Dendritic cell treated with granulocyte-macrophage colony-stimulating factor and Interleukin-4, amounts not matched to agents 40 ng/mL and 50 ng/mL, for 4 days (primary cell): ENCODE measurements around the gene NRL.

ENCODE experiments used
- H3K27ac Mint-ChIP-seq: one replicate; pipeline ENCODE4 v1.8.0; 2022; ENCODE audit warnings: mild to moderate bottlenecking, mixed read lengths
- H3K27me3 Mint-ChIP-seq: one replicate; pipeline ENCODE4 v1.8.0; 2022; ENCODE audit warnings: mild to moderate bottlenecking, mixed read lengths
- H3K36me3 Mint-ChIP-seq: one replicate; pipeline ENCODE4 v1.8.0; 2022; ENCODE audit warnings: low read depth, mixed read lengths
- H3K4me1 Mint-ChIP-seq: one replicate; pipeline ENCODE4 v1.8.0; 2022; ENCODE audit warnings: low read depth, mixed read lengths
- H3K4me3 Mint-ChIP-seq: one replicate; pipeline ENCODE4 v1.8.0; 2022; ENCODE audit warnings: mild to moderate bottlenecking, moderate library complexity, mixed read lengths
- H3K9me3 Mint-ChIP-seq: one replicate; pipeline ENCODE4 v1.8.0; 2022; ENCODE audit warnings: mixed read lengths
- intact Hi-C: fragments of 100-400 bp; cut with micrococcal nuclease; formaldehyde crosslinking; loops from one replicate; pipeline ENCODE4 v1.15.0; 2022

Gene NRL

DNA sequence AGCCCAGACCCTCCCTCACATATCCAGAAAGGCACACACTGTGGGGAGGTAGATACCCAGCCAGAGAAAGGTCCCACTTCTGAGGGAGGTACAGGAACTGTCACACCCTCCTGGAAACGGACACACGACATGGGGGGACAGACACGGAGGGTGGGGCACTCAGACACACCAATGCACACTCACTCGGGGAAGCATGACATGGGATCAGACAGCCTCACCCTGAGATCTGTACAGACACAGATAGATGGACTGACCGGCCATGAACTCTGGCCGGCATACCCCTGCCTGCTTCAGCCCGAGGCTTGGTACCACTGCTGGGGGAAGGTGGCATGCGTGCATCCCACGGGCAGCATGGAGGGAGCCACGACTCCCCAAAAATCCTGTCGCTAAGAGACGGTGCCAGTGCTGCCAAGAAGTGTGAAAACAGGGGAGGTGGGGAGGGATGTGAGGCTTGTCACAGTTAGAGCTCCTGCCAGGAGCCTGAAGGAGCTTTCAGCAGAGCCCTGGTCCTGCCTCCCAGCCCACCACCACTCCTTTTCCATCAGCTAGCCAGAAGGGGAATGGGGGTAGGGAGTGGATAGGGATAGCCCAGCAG lies 42.8 kb downstream of the NRL start:
- H3K4me1 Mint-ChIP-seq = peaks cover 24% of the 10 kb centered on the region
- peaks cover 45% of the 10 kb centered on the region for H3K27me3 Mint-ChIP-seq
- no peak overlapping the region for H3K4me3 Mint-ChIP-seq
- no peaks in the 10 kb centered on the region for H3K36me3 Mint-ChIP-seq
- H3K9me3 Mint-ChIP-seq = no peaks in the 10 kb centered on the region
- no peak overlapping the region for H3K27ac Mint-ChIP-seq
- intact Hi-C loops = no loop called here

DNA sequence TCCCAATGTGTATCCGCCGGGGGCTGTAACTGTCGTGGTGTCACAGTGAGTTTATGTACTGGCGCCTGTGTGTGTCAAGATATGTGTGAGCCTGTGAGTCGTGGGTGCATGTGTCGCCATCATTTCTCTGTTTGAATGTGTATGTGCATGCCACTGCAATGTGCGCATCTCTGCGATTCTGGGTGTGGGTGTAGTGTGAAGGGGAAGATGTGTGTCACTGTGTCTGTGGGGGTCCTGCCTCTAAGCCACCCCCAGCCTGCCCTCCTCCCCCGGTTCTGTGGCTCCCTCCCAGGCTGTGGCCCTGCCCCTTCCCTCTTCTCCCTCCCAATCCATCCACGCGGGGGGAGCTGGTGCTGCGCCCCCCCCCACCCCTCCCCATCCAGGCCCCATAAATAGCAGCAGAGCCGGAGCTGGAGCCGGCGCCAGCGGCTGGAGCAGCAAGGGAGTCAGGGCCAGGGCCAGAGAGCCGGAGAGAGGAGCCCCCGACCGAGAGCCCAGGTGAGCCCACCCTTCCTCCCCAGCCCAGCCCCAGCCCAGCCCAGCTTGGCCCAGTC lies 43.5 kb downstream of the NRL start, which contains the start of gene CPNE6:
Gene CPNE6 (plus strand): TSS at position 419 of the 554 bp plus-strand sequence. CDS start 1,375 bp downstream, outside the sequence.
- Mint-ChIP-seq H3K4me1 (peaks cover 24% of the 10 kb centered on the region), H3K4me3 (no peak within 1 kb of the TSS), H3K36me3 (no peaks in the 10 kb centered on the region), H3K9me3 (no peaks in the 10 kb centered on the region), H3K27ac (no peak within 1 kb of the TSS), H3K27me3 (peaks cover 45% of the 10 kb centered on the region)
- intact Hi-C loops = no loop called here

DNA sequence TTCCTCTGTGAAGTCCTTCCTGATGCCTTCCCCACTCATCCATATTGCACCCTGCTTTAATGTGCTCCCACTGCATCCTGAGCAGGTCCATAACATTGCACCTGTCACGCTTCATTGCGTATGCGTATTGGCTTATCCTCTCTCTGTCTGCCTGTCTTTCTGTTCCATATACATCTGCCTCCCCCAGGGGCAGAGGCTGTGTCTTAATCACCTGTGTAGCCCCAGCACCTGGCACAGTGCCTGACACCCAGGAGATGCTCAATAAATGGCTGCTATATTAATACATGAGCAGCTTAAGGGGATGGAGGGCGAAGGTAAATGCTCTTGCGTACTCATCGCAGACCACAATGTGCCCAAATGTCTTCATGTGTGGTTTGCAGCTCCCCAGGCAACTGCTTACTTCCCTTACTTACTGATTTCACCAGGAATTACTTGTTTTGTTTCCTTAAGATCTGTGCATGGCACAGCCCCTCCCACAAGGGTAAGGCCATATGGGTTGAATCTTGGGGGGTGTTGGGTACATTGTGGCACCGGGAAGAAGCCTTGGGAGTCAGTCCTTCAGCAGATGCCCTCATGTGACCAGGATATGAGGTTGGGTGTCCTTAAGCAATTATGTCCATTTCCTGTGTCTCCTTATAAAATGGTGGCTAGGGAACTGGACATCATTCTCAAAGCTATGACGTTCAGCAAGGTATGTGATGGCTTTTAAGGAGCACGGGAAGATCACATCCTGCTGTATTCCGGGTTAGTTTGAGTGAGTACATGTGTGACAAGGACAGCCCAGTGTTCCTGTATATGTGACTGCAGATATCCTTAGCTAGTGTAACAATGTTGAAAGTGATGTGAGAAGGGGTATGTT lies 44.2 kb downstream of the NRL start:
- intact Hi-C loops = no loop called here
- peaks cover 40% of the 10 kb centered on the region for H3K27me3 Mint-ChIP-seq
- no peaks in the 10 kb centered on the region for H3K36me3 Mint-ChIP-seq
- no peaks in the 10 kb centered on the region for H3K9me3 Mint-ChIP-seq
- H3K4me3 Mint-ChIP-seq = no peak overlapping the region
- H3K4me1 Mint-ChIP-seq = peaks cover 20% of the 10 kb centered on the region
- H3K27ac Mint-ChIP-seq = no peak overlapping the region

DNA sequence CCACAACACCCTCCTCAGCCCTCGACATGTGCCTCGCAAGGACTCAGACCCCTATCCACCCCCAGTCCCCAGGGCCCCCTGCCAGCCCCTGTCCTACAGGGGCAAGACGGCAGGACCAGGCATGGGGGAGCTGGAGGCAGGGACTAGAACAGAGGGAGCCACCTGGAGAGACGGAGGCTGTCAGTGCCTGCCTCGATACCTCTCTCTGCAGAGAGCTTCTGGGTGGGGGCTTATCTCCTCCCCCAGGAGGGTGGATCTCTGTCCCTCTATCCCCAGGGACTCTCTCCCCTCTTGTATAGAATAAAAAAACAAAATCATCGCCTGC lies 45.4 kb downstream of the NRL start:
- intact Hi-C loops = no loop called here
- Mint-ChIP-seq H3K36me3 (no peaks in the 10 kb centered on the region), H3K9me3 (no peaks in the 10 kb centered on the region), H3K27ac (no peak overlapping the region), H3K4me1 (peaks cover 11% of the 10 kb centered on the region), H3K27me3 (peaks cover 39% of the 10 kb centered on the region), H3K4me3 (no peak overlapping the region)

DNA sequence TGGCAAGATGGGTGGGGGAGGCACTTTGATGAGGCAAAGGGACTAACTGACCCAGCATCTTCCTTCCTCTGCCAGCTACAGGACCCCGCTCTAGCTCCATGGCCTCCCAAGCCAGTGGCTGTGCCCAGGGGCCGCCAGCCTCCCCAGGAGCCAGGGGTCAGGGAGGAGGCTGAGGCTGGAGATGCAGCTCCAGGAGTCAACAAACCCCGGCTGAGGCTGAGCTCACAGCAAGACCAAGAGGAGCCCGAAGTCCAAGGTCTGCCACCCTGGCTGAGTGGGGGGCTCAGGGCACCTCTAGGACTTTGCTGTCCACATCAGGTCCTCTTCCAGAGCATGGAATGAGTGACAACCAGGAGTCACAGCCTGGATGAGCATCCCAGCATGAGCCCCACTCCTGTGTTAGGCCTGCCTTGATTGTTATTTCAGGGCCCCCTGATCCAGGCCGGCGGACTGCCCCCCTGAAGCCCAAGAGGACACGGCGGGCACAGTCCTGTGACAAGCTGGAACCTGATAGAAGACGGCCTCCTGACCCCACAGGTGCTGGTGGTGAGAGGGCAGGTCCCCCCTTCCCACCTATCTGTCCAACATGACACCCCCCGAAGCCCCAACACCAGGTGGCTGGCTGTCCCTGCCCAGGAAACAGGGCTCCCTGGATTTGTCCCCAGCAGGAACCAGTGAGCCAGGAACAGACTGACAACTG lies 45.9 kb downstream of the NRL start:
- Mint-ChIP-seq H3K4me3 (no peak overlapping the region), H3K4me1 (peaks cover 11% of the 10 kb centered on the region), H3K27ac (no peak overlapping the region), H3K9me3 (no peaks in the 10 kb centered on the region), H3K27me3 (peaks cover 40% of the 10 kb centered on the region), H3K36me3 (no peaks in the 10 kb centered on the region)
- intact Hi-C loops = no loop called here

DNA sequence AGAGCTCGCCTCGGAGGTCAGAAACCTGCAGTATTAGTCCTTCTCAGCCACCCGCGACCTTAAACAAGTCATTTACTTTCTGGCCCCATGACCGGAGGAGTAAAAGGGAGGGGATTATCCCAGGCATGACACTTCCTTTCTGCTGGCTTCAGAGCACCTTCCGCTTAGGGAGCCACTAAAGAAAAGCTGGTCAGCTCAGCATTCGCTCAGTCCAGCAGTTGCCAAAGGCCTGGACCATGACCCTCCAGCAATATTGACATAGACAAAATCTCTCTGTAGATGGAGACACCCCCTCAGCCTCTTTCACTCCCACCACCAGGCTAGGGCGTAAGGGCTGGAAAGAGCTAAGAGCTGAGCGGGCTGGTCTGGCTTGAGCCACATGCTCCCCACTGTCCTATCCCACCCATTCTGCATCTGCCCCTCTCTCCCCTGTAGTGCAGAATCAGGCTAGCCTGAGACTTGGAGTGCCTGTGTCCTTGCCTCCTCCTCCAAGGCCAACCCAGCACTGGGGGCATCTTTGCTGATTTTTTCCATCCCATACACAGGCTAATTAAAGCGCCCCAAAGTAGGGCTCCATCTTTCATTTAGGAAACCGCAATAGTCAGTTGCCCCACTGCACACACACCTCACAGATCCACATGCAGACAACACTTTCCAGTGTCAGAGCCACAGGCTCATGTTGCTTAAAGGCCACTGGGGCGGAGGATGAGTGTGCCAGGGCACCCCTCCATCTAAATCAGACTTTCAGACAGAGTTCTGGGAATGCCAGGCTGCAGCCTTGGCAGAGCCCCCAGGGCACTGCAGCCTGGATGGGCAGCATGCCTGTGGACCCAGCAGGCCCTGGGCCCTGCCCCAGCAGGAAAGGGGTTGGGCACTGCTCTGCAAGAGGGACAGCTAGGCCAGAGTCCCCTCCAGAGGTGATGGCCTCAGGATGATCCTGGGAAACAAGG lies 47.3 kb downstream of the NRL start:
- intact Hi-C loops = no loop called here

DNA sequence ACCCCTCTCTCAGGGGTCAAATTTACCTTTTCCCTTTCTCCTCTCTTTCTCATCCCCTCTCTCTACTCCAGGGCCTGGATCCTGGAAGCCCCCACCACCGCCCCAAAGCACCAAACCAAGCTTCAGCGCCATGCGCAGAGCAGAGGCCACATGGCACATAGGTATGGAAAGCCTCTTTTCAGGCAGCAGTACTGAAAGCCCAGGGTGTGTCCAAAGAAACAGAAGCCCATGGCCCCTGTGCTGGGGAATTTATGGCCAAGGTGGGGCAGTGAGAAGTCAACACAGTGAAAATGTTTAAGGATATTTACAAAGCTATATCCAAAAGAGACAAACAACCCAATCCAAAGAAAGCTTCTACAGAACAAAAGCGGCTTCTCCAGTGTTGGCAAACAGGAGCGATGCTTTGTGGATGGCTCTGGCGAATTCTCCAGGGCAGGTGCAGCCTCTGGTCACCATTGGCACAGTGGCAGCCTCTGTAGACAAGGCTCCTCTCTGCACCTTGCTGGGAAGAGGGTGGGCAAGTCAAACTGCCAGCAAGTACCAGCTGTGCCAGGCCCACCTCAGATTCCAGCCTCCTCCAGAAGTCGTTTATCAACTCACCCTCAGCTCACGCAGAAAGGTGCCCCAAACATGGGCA lies 48.1 kb downstream of the NRL start:
- H3K36me3 Mint-ChIP-seq = no peaks in the 10 kb centered on the region
- H3K27ac Mint-ChIP-seq = no peak overlapping the region
- H3K27me3 Mint-ChIP-seq = peaks cover 32% of the 10 kb centered on the region
- H3K9me3 Mint-ChIP-seq = no peaks in the 10 kb centered on the region
- H3K4me3 Mint-ChIP-seq = no peak overlapping the region
- peaks cover 11% of the 10 kb centered on the region for H3K4me1 Mint-ChIP-seq
- intact Hi-C loops = no loop called here

More for the DNA sequence above, 47.3 kb downstream of the NRL start:
- no peaks in the 10 kb centered on the region for H3K36me3 Mint-ChIP-seq
- H3K4me3 Mint-ChIP-seq = no peak overlapping the region
- H3K27me3 Mint-ChIP-seq = peaks cover 38% of the 10 kb centered on the region
- no peaks in the 10 kb centered on the region for H3K9me3 Mint-ChIP-seq
- no peak overlapping the region for H3K27ac Mint-ChIP-seq
- peaks cover 11% of the 10 kb centered on the region for H3K4me1 Mint-ChIP-seq

DNA sequence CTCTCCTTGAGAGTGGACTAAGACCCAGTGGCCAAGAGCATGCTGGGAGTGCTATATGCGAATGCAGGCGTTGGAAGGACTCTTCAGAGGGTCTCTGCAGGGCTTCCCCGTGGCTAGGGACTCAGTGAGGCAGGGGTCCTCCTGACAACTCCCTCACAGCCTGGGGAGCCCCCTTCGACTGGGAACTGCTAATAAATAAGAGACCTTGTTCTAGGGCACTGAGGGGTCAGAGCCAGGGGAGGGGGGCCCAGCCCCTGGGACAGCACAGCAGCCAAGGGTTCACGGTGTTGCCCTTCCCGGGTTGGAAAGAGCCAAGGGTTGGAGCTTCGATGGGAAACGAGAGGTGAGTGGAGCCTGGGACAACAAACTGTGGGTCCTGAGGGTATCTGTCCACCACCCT lies 49.3 kb downstream of the NRL start:
- peaks cover 4% of the 10 kb centered on the region for H3K4me1 Mint-ChIP-seq
- no peaks in the 10 kb centered on the region for H3K9me3 Mint-ChIP-seq
- H3K27ac Mint-ChIP-seq = no peak overlapping the region
- intact Hi-C loops = no loop called here
- H3K36me3 Mint-ChIP-seq = no peaks in the 10 kb centered on the region
- peaks cover 28% of the 10 kb centered on the region for H3K27me3 Mint-ChIP-seq
- no peak overlapping the region for H3K4me3 Mint-ChIP-seq

DNA sequence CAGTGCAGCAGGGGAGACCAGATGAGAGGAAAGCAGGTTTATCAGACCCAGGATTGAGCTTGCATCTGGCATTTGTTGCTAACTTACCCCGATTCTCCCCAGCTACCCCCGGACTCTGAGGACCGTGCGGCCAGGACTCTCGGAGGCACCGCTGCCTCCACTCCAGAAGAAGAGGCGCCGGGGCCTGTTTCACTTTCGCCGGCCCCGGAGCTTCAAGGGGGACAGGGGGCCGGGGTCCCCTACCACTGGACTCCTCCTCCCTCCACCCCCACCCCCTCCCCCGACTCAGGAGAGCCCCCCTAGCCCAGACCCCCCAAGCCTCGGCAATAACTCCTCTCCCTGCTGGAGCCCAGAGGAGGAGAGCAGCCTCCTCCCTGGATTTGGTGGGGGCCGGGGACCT lies 49.9 kb downstream of the NRL start:
- Mint-ChIP-seq H3K9me3 (no peaks in the 10 kb centered on the region), H3K36me3 (no peaks in the 10 kb centered on the region), H3K4me3 (no peak overlapping the region), H3K27me3 (peaks cover 24% of the 10 kb centered on the region), H3K27ac (no peak overlapping the region), H3K4me1 (no peaks in the 10 kb centered on the region)
- intact Hi-C loops = no loop called here

DNA sequence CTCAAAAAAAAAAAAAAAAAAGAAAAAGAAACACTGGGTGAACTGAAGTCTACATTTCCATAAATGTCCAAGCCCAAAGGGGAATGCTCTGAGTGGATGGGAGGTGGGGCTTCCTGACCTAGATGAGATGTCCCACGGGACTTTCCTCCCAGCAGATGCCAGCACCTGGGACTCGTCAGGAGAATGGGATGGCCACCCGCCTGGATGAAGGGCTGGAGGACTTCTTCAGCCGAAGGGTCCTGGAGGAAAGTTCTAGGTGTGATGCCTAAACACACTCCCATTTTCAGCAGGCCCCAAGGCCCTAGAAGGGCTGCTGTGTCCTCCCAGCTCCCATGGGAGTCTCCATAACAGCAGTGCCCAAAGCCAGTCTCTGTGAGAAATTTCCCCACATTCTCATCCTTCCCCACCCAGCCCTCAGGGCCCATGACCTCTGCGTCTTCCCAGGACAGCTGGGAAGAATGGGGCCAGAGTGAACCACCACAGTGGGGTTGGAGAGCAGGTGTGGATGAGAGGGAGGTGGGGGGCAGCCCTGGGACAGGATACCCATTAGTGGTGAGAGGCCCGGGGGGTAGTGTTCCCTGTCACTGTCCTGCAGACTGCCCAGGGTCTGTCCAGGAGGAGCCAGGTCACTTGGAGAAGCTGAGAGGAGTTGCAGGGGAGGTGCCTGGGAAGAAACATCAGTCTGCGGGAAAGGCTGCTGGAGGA lies 50.5 kb downstream of the NRL start:
- intact Hi-C loops = no loop called here
- no peak overlapping the region for H3K27ac Mint-ChIP-seq
- H3K4me3 Mint-ChIP-seq = no peak overlapping the region
- no peaks in the 10 kb centered on the region for H3K4me1 Mint-ChIP-seq
- H3K9me3 Mint-ChIP-seq = no peaks in the 10 kb centered on the region
- no peaks in the 10 kb centered on the region for H3K36me3 Mint-ChIP-seq
- H3K27me3 Mint-ChIP-seq = peaks cover 18% of the 10 kb centered on the region

DNA sequence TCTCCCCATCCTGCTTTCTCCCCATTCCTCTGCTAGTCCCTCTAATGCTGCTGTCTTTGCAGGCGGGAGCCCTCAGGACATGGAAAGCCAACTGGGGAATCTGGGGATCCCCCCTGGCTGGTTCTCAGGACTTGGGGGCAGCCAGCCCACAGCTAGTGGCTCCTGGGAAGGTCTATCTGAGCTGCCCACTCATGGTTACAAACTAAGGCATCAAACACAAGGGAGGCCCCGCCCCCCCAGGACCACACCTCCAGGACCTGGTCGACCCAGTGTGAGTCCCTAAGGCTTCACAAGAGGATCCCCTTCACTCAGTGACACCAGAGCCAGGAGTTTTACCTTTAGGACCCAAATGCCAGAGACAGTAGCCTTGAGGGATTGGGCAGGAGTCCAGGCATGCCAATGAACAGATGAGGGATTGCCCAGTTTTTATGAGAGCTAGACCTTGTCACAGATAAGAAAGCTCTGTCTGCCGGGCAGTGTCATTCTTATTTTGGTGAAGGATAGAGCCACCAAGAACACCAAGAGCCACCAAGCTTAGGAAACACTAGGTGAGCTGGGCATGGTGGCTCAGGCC lies 51.4 kb downstream of the NRL start:
- intact Hi-C loops = no loop called here
- Mint-ChIP-seq H3K27ac (no peak overlapping the region), H3K27me3 (peaks cover 12% of the 10 kb centered on the region), H3K4me1 (no peaks in the 10 kb centered on the region), H3K4me3 (no peak overlapping the region), H3K9me3 (no peaks in the 10 kb centered on the region), H3K36me3 (no peaks in the 10 kb centered on the region)

DNA sequence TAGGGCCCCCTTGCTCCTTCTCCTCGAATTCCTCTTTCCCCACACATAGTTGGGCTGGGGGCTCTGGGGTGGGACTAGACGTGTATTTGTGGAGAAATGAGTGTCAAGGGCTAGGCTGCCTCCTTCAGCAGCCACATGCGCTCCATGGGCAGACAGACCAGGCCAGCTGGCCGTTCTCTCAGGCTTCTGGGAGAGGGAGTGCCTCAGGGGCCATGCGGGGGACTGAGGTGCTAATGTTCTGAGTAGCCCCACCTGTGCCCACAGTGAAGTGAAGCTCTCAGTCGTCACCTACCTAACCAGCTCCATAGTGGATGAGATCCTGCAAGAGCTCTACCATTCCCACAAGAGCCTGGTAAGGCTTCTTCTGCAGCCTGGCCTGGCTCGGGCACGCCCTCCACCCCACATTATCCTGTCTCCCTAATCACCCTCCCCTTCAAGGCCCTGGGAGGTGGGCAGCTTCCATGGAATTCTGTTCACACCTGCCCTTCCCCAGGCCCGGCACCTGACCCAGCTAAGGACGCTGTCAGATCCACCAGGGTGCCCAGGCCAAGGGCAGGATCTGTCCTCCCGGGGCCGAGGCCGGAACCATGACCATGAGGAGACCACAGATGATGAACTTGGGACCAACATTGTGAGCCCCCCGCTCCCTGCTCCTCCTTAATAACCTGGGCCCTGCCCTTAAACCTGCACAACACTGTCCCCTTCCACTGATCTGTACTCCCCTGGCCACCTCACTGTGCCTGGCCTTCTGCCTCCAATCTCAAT lies 52.4 kb downstream of the NRL start:
- Mint-ChIP-seq H3K4me3 (no peak overlapping the region), H3K36me3 (no peaks in the 10 kb centered on the region), H3K27ac (no peak overlapping the region), H3K4me1 (no peaks in the 10 kb centered on the region), H3K27me3 (peaks cover 10% of the 10 kb centered on the region), H3K9me3 (no peaks in the 10 kb centered on the region)
- intact Hi-C loops = no loop called here
